Keratinocyte (primary cell): ENCODE data around the gene NEK6. TPM values are rescaled to one million over a fixed set of nuclear protein-coding genes. Genes with fewer than 3 reads are reported as not detected.

Source experiments
- DNase-seq: peaks from one replicate; pipeline ENCODE4 v3.0.0-alpha.2; 2011; ENCODE audit warnings: low read depth, missing footprints, low spot score
- FAIRE-seq: peaks from 2 replicates; lab custom pipeline; 2011; peaks lifted over from hg19 to GRCh38; lab: Jason Lieb, UNC
- H2AFZ ChIP-seq: 2 replicates; pipeline ENCODE4 v1.6.0; 2012; ENCODE audit warnings: low read length, control low read depth, inconsistent platforms; ENCODE audit not compliant: control insufficient read depth
- H3K27ac ChIP-seq: 2 replicates; pipeline ENCODE4 v1.5.1; 2011; ENCODE audit warnings: low read length; ENCODE audit not compliant: control insufficient read depth, insufficient read depth
- H3K27me3 ChIP-seq: 3 replicates; pipeline ENCODE4 v1.6.0; 2011; ENCODE audit warnings: low read length; ENCODE audit not compliant: control insufficient read depth, insufficient read depth; ENCODE audit errors: extremely low read depth
- H3K36me3 ChIP-seq, 2 experiments: 2 replicates in 1 of 2; 3 replicates in 1 of 2; pipeline ENCODE4 v1.5.1; 2011; ENCODE audit warnings: low read length in 2 of 2, mild to moderate bottlenecking in 1 of 2; ENCODE audit not compliant: control insufficient read depth in 2 of 2, insufficient read depth in 2 of 2; ENCODE audit errors: extremely low read depth in 1 of 2
- H3K4me1 ChIP-seq: 3 replicates; pipeline ENCODE4 v1.5.1; 2011; ENCODE audit warnings: low read length; ENCODE audit not compliant: control insufficient read depth, insufficient read depth; ENCODE audit errors: extremely low read depth
- H3K4me2 ChIP-seq: 3 replicates; pipeline ENCODE4 v1.6.0; 2011; ENCODE audit warnings: low read depth, low read length; ENCODE audit not compliant: control insufficient read depth, insufficient read depth; ENCODE audit errors: extremely low read depth
- H3K4me3 ChIP-seq, 3 experiments: fragments of 200-600 bp in 1 of 3; sonication (generic) in 1 of 3; 2 replicates in 2 of 3; 3 replicates in 1 of 3; pipeline ENCODE4 v1.5.1; 2011 to 2016; ENCODE audit warnings: low read length in 3 of 3, mild to moderate bottlenecking in 3 of 3, control low read depth in 2 of 3, inconsistent platforms in 1 of 3, low read depth in 1 of 3, mixed read lengths in 1 of 3, mixed run types in 1 of 3, moderate library complexity in 1 of 3; ENCODE audit not compliant: control insufficient read depth in 2 of 3, insufficient read depth in 2 of 3; ENCODE audit errors: extremely low read depth in 1 of 3
- H3K79me2 ChIP-seq: 2 replicates; pipeline ENCODE4 v1.6.0; 2012; ENCODE audit warnings: low read length; ENCODE audit not compliant: control insufficient read depth, insufficient read depth
- H3K9ac ChIP-seq: 3 replicates; pipeline ENCODE4 v1.6.0; 2011; ENCODE audit warnings: low read length; ENCODE audit not compliant: control insufficient read depth, insufficient read depth; ENCODE audit errors: extremely low read depth
- H3K9me1 ChIP-seq: 3 replicates; pipeline ENCODE4 v1.6.0; 2011; ENCODE audit warnings: low read length; ENCODE audit not compliant: control insufficient read depth, insufficient read depth; ENCODE audit errors: extremely low read depth
- H3K9me3 ChIP-seq: 2 replicates; pipeline ENCODE4 v1.5.1; 2012; ENCODE audit warnings: low read depth, low read length; ENCODE audit not compliant: control insufficient read depth
- H4K20me1 ChIP-seq: 3 replicates; pipeline ENCODE4 v1.6.0; 2011; ENCODE audit warnings: low read length; ENCODE audit not compliant: control insufficient read depth, insufficient read depth; ENCODE audit errors: extremely low read depth
- EZH2 ChIP-seq: IDR thresholded peaks from one replicate; pipeline ENCODE4 v1.6.1; 2012; ENCODE audit warnings: inconsistent platforms, mild to moderate bottlenecking, low read length, moderate library complexity
- dilution Hi-C: fragments of 300-500 bp; cut with MboI; formaldehyde crosslinking; loops from one replicate; pipeline ENCODE4 v1.7.0; 2020; ENCODE audit warnings: low sequenced_read_pairs; ENCODE audit not compliant: extremely low pct_ligation_motif_present
- polyA plus RNA-seq, 5 experiments: library from polyadenylated mRNA; depleted of rRNA in 3 of 5; stranded (reverse) in 3 of 5; stranded (forward) in 1 of 5; unstranded in 1 of 5; fragments of >200 nt; gene quantifications; 1 replicate in 1 of 5; 2 replicates in 3 of 5; 3 replicates in 1 of 5; pipeline versions ENCODE4 v1.2.1 to v1.2.3, GENCODE V29; 2011 to 2012; ENCODE audit warnings: missing spikeins in 2 of 5, low read depth in 1 of 5, low replicate concordance in 1 of 5
- TF ChIP-seq, protein P1 (sequence below), 3 experiments: IDR thresholded peaks in 1 of 3; conservative IDR thresholded peaks in 1 of 3; optimal IDR thresholded peaks in 1 of 3; 2 replicates in 2 of 3; 3 replicates in 1 of 3; pipeline versions ENCODE3 to v1.5.1; 2011; ENCODE audit warnings: low read length in 3 of 3, mild to moderate bottlenecking in 3 of 3, moderate library complexity in 2 of 3, control low read depth in 1 of 3, inconsistent platforms in 1 of 3; ENCODE audit not compliant: insufficient read depth in 2 of 3; ENCODE audit errors: extremely low read depth in 1 of 3

Gene NEK6
- polyA plus RNA-seq, 1 donor (not counting 4 experiments of a cell fraction or from before 2014, with no cell fraction given): 56.4 TPM

DNA sequence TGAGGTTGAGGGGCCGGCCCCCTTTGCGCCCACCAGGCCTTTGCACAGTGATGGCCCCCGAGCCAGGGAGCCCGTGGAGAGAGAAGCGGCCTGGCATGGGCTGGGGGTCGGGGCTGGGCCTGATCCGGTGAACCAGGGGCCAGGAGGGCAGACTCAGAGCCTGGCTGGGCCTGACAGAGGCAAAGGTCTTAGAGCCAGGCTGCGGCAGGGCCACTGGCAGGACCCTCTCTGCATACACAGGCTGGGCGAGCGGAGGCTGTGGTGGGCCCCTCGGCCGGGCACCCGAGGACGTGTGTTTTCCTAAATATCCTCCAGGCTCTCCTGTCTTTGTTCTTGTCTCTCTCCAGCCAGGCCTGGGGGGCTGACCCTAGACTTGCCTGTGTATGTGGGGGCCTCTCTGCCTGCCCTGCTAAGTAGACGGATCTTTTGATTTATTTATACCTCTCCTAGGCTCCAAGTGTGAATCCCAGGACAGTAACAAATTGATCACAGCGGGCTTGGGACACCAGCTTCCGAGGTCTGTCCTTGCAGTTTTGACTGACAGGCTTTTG lies 933 bp downstream of the NEK6 start:
- peaks cover 0 to 5% of the 10 kb centered on the region in 2 experiments for H3K36me3 ChIP-seq
- no peaks in the 10 kb centered on the region for H3K27me3 ChIP-seq
- H3K4me3 ChIP-seq: peak overlapping the region; percentile 76 to 84 (median 78)
- dilution Hi-C loops: no loop called here
- H3K9me1 ChIP-seq: peaks cover 7% of the 10 kb centered on the region
- peak overlapping the region; percentile 92 for H3K9ac ChIP-seq
- FAIRE-seq (no peak), DNase-seq (no peak)
- H3K4me2 ChIP-seq: peak overlapping the region; percentile 94
- H3K79me2 ChIP-seq: peaks cover 49% of the 10 kb centered on the region
- TF ChIP-seq, protein P1, sequence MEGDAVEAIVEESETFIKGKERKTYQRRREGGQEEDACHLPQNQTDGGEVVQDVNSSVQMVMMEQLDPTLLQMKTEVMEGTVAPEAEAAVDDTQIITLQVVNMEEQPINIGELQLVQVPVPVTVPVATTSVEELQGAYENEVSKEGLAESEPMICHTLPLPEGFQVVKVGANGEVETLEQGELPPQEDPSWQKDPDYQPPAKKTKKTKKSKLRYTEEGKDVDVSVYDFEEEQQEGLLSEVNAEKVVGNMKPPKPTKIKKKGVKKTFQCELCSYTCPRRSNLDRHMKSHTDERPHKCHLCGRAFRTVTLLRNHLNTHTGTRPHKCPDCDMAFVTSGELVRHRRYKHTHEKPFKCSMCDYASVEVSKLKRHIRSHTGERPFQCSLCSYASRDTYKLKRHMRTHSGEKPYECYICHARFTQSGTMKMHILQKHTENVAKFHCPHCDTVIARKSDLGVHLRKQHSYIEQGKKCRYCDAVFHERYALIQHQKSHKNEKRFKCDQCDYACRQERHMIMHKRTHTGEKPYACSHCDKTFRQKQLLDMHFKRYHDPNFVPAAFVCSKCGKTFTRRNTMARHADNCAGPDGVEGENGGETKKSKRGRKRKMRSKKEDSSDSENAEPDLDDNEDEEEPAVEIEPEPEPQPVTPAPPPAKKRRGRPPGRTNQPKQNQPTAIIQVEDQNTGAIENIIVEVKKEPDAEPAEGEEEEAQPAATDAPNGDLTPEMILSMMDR (optimal IDR thresholded peaks at IDR 0.05 in 1 of 3, IDR thresholded peaks at IDR 0.05 in 1 of 3, conservative IDR thresholded peaks at IDR 0.05 in 1 of 3; ENCODE audit: extremely low read depth in 1 of 3, insufficient read depth in 2 of 3, low read length in 3 of 3): no peak
- TF ChIP-seq EZH2: no peak
- H4K20me1 ChIP-seq: peaks cover 12% of the 10 kb centered on the region
- H3K27ac ChIP-seq: peak overlapping the region; percentile 73
- no peak overlapping the region for H2AFZ ChIP-seq
- peaks cover 31% of the 10 kb centered on the region for H3K4me1 ChIP-seq
- no peaks in the 10 kb centered on the region for H3K9me3 ChIP-seq

DNA sequence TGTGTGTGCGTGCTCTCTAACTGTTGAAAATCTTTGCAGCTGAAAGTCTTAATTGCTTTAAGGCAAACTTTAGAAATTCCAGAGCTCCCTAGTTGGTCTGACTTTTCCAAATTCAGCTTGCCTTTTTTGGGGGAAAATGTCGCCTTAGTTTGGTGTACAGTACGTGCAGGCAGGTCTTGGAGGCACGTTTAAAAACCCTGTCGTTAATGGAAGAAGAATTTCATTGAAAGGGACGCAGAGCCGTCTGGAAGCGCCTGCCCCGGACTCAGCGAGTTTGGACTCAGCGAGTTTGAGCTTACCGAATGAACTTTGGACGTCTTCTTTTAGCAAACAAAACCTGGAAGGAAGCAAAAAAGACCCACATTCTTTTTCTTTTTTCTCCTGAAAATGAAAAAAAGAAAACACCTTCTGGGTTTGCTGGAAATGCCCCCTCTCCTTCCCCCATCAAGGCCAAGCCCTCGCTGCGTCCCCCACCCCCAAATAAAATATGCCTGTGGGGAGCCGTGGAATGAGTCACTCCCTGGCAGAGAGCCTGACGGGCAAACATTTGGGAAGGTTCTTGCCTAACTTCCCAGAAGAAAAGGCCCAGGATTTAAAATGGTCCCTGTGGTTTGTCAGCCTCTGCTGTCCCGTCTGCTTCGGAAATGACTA lies 1.5 kb downstream of the NEK6 start:
- no peaks in the 10 kb centered on the region for H3K27me3 ChIP-seq
- FAIRE-seq (peak; percentile 66), DNase-seq (no peak)
- H3K4me1 ChIP-seq: peaks cover 31% of the 10 kb centered on the region
- H3K9ac ChIP-seq: peak overlapping the region; percentile 92
- H3K4me2 ChIP-seq: peak overlapping the region; percentile 94
- H3K27ac ChIP-seq: peak overlapping the region; percentile 73
- H3K36me3 ChIP-seq: peaks cover 0 to 9% of the 10 kb centered on the region in 2 experiments
- TF ChIP-seq, protein P1 (optimal IDR thresholded peaks at IDR 0.05 in 1 of 3, IDR thresholded peaks at IDR 0.05 in 1 of 3, conservative IDR thresholded peaks at IDR 0.05 in 1 of 3; ENCODE audit: extremely low read depth in 1 of 3, insufficient read depth in 2 of 3, low read length in 3 of 3): no peak
- no peak for TF ChIP-seq EZH2
- dilution Hi-C loops: no loop called here
- no peaks in the 10 kb centered on the region for H3K9me3 ChIP-seq
- no peak overlapping the region for H2AFZ ChIP-seq
- H3K4me3 ChIP-seq: peak overlapping the region; percentile 76 to 84 (median 78)
- peaks cover 55% of the 10 kb centered on the region for H3K79me2 ChIP-seq
- peaks cover 7% of the 10 kb centered on the region for H3K9me1 ChIP-seq
- peaks cover 12% of the 10 kb centered on the region for H4K20me1 ChIP-seq
